ENCODE data around the gene GNMT. TPM values are rescaled to one million over a fixed set of nuclear protein-coding genes. Genes with fewer than 3 reads are reported as not detected.
A peak's percentile ranks its signal among the peaks of the same experiment; 100 is the strongest.

Gene GNMT
- total and polyA plus RNA-seq, 9 of the 15 experiments (the other 6 are each of a cell fraction or from before 2014, with no cell fraction given) = 0.11 to 0.29 (median 0.15) TPM; not detected in 6

DNA sequence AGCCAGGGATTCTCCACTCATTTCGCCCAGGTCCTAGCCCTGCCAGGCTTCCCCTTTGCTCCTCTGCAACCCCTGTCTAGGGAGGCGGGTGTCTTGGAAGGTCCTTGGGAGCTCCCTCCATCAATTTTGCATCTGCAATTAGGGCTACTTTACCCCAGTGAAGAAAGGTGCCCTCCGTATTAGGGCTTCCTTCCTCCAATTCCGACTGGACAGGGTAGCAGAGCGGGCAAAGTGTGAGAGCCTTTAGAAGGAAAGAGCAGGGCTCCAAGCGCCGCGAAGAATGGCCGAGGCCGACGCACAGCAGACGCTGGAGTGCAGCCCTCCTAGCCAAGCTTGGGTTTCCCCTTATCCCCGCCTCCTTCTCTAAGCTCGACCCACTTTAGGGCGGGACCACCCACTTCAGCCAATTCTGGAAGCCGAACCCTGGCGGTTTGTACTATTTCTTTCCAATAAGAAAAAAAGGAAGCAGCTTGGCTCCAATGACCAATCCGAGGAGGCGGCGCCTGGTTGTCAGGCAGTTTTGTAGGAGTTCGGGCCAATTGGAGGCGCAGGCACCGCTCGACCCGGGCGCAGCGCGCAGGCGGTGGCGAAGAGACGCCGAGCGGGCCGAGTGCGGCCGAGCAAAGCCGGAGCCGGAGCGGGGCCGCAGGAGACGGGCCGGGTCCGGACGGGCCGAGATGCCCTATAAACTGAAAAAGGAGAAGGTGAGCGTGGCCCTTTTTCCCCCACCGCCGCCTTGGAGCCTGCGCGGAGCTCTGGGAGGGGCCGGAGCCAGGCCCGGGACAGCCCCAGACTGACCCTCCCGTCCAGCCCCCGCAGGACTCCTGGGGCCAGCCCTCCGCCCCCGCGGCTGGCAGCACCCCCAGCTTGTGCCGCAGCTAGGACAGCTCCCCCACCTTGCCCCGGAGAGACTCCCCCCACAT is 23.7 kb downstream of the GNMT start, which contains the start of gene PPP2R5D (continued):
- TF ChIP-seq HDAC1 (IDR thresholded peaks at IDR 0.05) (no peak), CCNT2 (IDR thresholded peaks at IDR 0.05; ENCODE audit: borderline replicate concordance, extremely low read depth, insufficient read length, low read depth, low read length) (no peak), BMI1 (IDR thresholded peaks at IDR 0.05; ENCODE audit: low read length) (no peak), ZNF518B (CRISPR knock-in tag; IDR thresholded peaks at IDR 0.05) (no peak), SUPT5H (IDR thresholded peaks at IDR 0.05) (peak; percentile 82), CREB5 (CRISPR knock-in tag; IDR thresholded peaks at IDR 0.05) (no peak), TAF9B (IDR thresholded peaks at IDR 0.05; ENCODE audit: partially characterized antibody) (no peak), SRSF3 (IDR thresholded peaks at IDR 0.05; ENCODE audit: insufficient read depth, low read length) (no peak), HDGF (IDR thresholded peaks at IDR 0.05) (peak; percentile 51; the same call in 1 of the 2 replicates), TEAD2 (tag; IDR thresholded peaks at IDR 0.05) (no peak), POLR3G (IDR thresholded peaks at IDR 0.05; ENCODE audit: extremely low read depth, insufficient read length, insufficient replicate concordance) (no peak), TOE1 (IDR thresholded peaks at IDR 0.05; ENCODE audit: borderline replicate concordance) (no peak), TOE1 (CRISPR knock-in tag; IDR thresholded peaks at IDR 0.05; ENCODE audit: borderline replicate concordance, low read depth) (peak; percentile 73; the same call in 1 of the 2 replicates), TGIF2 (CRISPR knock-in tag; IDR thresholded peaks at IDR 0.05) (no peak), FOXA1 (IDR thresholded peaks at IDR 0.05; ENCODE audit: borderline replicate concordance) (no peak), XRCC3 (IDR thresholded peaks at IDR 0.05) (no peak), ZNF134 (CRISPR knock-in tag; conservative IDR thresholded peaks at IDR 0.05) (no peak), E2F6 (IDR thresholded peaks at IDR 0.05; ENCODE audit: borderline replicate concordance in 1 of 2, extremely low read depth in 1 of 2, insufficient read depth in 1 of 2, insufficient read length in 1 of 2, low read depth in 1 of 2, low read length in 1 of 2, poor library complexity in 1 of 2, severe bottlenecking in 1 of 2) (peak in 1 of 2 experiments; percentile 7), ZNF780A (CRISPR knock-in tag; IDR thresholded peaks at IDR 0.05) (no peak)
- TF ChIP-seq, protein P1, sequence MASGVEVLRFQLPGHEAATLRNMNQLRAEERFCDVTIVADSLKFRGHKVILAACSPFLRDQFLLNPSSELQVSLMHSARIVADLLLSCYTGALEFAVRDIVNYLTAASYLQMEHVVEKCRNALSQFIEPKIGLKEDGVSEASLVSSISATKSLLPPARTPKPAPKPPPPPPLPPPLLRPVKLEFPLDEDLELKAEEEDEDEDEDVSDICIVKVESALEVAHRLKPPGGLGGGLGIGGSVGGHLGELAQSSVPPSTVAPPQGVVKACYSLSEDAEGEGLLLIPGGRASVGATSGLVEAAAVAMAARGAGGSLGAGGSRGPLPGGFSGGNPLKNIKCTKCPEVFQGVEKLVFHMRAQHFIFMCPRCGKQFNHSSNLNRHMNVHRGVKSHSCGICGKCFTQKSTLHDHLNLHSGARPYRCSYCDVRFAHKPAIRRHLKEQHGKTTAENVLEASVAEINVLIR (CRISPR knock-in tag; IDR thresholded peaks at IDR 0.05) = no peak

Data from K562 (cell line).